GM12865 (cell line): ENCODE measurements around the gene KIF22.

Experiments used
- DNase-seq: peaks from one replicate; pipeline ENCODE4 v3.0.0; 2010; ENCODE audit warnings: low read depth
- H3K4me3 ChIP-seq: 2 replicates; pipeline ENCODE4 v1.5.1; 2011; ENCODE audit warnings: mild to moderate bottlenecking, low read depth, low read length, control low read depth
- CTCF ChIP-seq: IDR thresholded peaks from 2 replicates; pipeline ENCODE4 v1.5.1; 2011; ENCODE audit warnings: low read length, control low read depth, low read depth, inconsistent platforms; ENCODE audit not compliant: insufficient read depth; ENCODE audit errors: missing control alignments

Gene KIF22

GRCh38 chr16:29790183-29790948 lies at the start of gene KIF22:
Gene KIF22 (plus strand): TSS chr16:29790751. CDS start chr16:29790760, 9 bp downstream.
- TF ChIP-seq CTCF = peak; percentile 90
- peak within 1 kb of the TSS; percentile 90 for H3K4me3 ChIP-seq
- peak; percentile 100 for DNase-seq

GRCh38 chr16:29742683-29743275 lies 47.8 kb upstream of the KIF22 start:
- no peak overlapping the region for H3K4me3 ChIP-seq
- DNase-seq = no peak
- no peak for TF ChIP-seq CTCF

- no peak for DNase-seq
- TF ChIP-seq CTCF = no peak
- H3K4me3 ChIP-seq = no peak overlapping the region
These were observed 47.1 kb upstream of the KIF22 start for GRCh38 chr16:29743475-29743826.

- no peak for DNase-seq
- no peak overlapping the region for H3K4me3 ChIP-seq
- TF ChIP-seq CTCF = no peak
These were observed 46.6 kb upstream of the KIF22 start for GRCh38 chr16:29743827-29744531.

GRCh38 chr16:29744541-29745101 lies 45.9 kb upstream of the KIF22 start:
- H3K4me3 ChIP-seq = peak overlapping the region; percentile 77
- DNase-seq = no peak
- TF ChIP-seq CTCF = no peak

GRCh38 chr16:29745121-29745852 lies 45.3 kb upstream of the KIF22 start:
- TF ChIP-seq CTCF = no peak
- DNase-seq = peak; percentile 77
- peak overlapping the region; percentile 77 for H3K4me3 ChIP-seq
